GM19043 (cell line): ENCODE data around the gene YPEL3.

Experiments
- ATAC-seq: cut with Tn5 transposase; IDR thresholded peaks from one replicate; pipeline ENCODE4 v1.9.1; 2021; ENCODE audit warnings: low read depth; ENCODE audit not compliant: unreplicated experiment

The YPEL3 gene

DNA sequence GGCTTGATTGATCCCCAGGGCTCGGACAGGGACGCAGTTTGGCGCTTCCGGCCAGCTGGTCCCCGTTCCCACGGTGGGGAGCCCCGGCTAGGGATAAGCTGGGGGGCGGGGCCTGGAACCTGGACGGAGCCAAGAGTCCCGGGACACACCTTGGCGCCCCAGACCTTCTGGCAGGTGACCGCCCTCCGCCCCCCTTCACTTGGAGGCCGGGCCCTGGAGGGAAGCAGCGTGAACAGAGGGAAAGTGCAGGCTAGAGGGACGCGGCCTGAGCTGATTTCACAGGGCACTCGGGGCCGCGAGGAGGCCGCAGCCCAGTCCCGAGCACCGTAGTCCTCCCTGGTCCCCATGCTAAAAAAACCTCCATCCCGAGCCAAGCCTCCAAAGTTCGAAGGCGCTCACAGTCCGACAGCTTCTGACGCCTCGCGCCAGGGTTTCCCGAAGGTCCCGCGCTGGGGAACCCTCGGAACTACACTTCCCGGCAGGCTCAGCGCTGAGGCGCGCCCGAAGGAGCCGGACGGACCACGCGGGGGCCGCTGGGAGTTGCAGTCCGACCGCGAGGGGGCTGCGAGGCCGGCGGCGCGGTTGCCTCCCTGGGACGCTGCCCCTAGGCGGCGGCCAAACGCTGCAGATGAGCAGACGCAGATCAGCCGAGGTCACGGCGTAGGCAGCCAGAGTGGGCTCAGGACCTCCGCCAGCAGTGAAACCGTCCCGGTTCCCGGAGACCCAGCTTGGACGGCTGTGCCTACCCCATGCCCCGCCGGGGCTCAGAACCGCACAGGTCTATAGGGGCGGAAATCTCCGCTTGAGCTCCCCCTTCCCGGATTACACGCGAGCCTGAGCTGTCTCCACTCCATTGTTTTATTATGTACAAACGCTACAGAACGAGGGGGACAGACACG lies 4.3 kb downstream of the YPEL3 start, which contains the start of gene TBX6:
Gene TBX6, minus strand, starts transcription at position 451 of the 899 bp plus-strand sequence. CDS start 731 bp downstream, outside the sequence.
- peak; percentile 65 for ATAC-seq

- no peak for ATAC-seq
These were observed 5.2 kb downstream of the YPEL3 start for GRCh38 chr16:30090610-30091331.

GRCh38 chr16:30088832-30089624 lies 7.0 kb downstream of the YPEL3 start:
- no peak for ATAC-seq

DNA sequence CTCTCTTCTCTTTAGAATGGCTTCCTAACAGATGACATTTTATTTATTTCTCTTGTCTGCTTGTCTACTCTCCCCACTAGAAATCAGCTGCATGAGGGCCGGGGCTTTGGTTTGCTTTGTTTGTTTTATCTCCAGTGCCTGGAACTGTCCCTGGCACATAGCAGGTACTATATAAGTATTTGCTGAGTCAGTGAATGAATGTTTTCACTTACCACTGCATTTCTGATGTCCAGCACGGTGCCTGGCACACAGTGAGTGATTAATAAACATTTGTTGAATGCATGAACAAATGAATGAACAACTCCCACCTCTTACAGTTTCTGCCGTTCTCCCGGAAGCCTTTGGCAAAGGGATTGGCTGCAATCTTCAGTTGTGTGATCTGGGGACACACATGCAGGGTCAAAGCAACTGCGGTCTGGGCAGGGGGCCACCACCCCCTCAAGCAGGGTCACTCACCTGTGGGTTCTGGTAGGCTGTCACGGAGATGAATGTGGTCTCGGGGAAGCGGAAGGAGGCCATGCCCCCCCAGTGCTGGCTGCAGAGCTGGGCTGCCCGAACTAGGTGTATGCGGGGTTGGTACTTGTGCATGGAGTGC lies 7.7 kb downstream of the YPEL3 start:
- ATAC-seq = no peak

DNA sequence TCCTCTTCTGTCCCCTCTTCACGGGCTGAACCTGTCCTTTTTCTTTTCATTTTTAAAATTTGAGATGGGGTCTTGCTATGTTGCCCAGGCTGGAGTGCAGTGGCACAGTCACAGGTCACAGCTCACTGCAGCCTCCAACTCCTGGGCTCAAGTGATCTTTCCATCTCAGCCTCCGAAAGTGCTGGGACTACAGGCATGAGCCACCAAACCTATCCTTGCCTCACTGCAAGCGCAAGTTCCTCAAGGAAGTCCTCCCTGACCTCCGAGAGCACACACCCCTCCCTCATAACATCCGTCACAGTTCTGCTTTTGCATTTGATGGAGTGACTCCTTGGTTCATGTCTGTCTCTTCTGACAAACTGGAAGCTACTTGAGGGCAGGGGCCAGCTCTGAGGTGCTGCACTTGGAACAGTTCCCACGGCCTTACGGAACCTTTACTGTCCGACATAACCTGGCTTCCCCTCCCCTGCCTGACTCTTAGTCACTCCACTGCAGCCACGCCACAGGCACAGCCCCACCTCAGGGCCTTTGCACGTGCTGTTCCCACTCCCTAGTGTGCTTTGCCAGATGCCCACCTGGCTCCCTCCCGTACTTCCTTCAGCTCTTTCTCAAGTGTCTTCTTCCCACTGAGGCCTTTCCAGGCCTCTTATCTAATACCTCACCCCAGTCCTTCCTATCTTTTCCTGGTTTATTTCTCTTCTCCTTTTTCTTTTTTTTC lies 8.7 kb downstream of the YPEL3 start:
- no peak for ATAC-seq

DNA sequence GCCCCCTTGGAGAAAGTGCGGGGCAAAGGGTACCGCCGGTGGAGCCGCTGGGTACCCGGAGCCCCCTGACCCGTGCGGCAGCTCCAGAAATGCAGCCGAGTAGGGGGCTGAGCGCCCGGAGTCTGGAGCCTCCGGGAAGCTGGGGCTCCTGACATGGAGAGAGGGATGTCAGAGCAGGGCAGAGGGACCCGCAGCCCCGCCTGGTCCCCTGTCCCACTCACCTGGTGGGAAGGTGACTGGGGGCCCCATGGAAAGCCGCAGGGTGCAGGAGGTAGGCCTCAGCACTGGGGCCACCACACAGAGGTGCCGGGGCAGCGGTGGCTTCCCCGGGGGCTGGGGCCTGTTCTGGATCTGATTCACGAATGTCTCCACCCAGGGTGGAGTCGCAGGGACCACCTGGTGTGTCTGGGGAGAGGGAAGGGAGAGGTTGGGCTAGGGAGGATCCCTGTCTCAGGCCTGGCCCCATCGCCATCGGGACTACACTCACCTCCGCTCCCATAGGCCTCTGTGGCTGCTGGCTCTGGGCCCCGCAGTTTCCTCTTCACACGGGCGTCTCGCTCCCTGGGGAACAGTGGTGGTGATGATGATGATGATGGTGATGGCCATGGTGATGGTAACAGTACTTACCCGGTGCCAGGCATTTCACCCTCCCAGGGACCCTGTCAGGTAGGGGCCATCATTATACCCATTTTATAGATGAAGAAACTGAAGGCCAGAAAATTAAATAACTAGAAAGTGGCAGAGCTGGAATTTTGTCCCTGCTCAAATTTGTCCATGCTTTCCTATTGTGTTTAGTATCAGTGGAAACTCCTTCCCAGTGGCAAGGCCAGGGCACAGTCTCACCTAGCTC lies 9.5 kb downstream of the YPEL3 start:
- no peak for ATAC-seq

GRCh38 chr16:30085820-30086219 lies 10.2 kb downstream of the YPEL3 start:
- ATAC-seq = no peak

DNA sequence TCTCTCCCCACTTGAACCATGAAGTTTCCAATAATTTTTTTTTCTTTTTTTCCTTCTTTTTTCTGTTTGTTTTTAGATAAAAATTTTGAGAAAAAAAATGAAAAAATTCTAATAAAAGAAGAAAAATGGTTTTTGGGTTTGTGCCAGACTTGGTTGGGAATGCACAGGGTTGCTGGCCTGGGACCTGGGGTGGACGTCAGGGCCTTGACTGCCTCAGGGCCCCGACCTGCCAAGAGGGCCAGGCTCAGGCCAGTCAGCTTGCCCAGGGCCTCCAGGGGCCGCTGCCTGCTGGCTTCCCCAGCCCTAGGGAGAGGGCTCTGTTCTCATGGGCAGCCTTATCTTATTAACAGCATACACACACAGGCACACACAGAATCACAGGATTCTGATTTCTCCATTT lies 10.8 kb downstream of the YPEL3 start:
- ATAC-seq = no peak

DNA sequence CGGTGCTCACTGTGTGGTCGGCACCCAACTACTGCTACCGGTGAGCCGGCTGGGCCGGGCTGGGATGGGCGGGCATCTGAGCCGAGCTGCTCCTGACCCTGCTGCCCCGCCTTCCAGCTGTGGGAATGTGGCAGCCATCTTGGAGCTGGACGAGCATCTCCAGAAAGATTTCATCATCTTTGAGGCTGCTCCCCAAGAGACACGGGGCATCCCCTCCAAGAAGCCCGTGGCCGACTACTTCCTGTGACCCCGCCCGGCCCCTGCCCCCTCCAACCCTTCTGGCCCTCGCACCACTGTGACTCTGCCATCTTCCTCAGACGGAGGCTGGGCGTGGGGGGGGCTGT lies 11.2 kb downstream of the YPEL3 start:
- ATAC-seq = no peak

- no peak for ATAC-seq
These were observed 11.8 kb downstream of the YPEL3 start for GRCh38 chr16:30084096-30084815.

DNA sequence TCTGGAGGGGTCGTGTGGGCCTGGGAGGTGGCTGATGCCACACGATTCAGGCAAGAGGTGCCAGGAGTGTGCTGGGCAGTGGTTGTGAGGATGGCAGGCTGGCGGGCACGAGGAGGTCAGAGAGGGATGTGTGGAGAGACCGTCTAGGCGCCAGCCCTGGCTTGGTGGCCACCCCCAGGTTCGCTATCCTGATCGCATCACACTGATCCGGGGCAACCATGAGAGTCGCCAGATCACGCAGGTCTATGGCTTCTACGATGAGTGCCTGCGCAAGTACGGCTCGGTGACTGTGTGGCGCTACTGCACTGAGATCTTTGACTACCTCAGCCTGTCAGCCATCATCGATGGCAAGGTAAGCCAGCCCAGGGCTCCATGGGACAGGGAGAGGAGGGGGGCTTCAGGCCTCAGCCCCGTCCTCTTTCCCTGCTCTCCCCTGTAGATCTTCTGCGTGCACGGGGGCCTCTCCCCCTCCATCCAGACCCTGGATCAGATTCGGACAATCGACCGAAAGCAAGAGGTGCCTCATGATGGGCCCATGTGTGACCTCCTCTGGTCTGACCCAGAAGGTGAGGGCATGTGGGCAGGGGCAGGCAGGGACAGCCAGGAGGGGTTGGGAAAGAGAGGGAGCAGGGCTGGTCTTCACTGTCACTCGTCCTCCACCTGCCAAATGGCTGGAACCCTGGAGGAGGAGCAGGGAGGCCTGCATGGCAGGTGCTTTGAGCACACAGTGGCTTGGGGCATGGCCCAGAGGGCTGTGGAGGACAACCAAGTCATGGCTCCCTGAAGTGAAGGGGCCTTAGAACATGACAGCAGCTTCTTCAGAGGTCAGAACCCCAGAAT lies 12.6 kb downstream of the YPEL3 start:
- no peak for ATAC-seq

DNA sequence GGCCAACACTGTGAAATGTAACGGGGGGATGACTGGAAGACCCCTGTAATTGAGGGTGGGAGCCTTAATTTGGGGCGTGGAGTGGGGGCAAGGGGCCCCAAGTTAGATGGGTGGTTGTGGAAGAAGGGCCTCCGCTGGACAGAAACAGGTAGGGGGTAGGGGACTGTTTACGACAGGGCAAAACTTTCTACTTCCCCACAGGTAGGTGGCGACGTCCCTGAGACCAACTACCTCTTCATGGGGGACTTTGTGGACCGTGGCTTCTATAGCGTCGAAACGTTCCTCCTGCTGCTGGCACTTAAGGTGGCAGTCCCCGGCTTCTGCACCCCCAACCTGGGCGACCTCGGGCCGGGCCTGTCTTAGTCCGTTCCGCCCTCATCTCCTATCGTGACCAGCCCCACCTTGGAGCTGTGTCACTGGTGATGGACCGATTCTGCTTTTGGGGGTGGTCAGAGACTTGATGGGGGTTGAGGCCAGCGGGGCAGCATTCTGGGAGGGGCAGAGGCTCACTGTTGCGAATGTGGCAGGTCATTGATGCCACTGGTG lies 13.4 kb downstream of the YPEL3 start:
- ATAC-seq = no peak

GRCh38 chr16:30079480-30079879 lies 16.5 kb downstream of the YPEL3 start:
- no peak for ATAC-seq

DNA sequence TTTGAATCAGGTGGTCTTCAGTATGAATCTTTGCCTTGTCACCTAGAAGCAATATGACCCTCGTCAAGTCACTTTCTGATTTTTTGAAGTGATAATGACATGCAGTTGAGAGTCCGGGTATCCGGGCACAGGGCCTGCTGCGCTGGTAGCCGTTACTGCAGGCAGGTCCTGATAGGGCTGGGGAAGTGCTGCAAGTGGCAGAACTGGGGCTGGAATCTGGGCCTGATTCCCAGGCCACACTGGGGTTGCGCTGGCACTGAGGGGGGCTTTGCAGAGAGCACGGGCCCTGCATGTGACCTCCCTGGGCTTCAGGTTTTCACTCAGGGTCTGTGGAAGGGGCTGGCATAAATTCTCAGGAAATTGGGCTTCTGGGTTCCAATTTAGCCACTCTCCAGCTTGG lies 17.3 kb downstream of the YPEL3 start:
- no peak for ATAC-seq

DNA sequence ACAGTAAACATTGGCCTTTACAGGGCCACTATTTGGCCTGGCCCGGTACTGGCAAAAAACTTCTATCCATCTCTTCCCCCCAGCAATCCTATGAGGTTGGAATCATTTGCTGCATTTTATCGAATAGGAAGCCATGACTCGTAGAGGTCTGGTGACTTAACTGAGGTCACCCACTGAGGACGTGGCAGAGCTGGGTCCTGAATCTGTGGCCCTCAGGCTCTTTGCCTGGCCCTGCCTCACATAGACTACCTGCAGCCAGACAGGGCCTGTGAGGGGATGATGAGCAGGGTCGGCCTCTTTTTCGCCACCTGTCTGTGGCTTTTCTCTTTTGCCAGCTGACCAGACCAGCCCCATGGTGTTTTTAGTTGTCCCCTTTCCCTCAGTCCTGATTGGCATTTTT lies 18.4 kb downstream of the YPEL3 start:
- ATAC-seq = no peak

DNA sequence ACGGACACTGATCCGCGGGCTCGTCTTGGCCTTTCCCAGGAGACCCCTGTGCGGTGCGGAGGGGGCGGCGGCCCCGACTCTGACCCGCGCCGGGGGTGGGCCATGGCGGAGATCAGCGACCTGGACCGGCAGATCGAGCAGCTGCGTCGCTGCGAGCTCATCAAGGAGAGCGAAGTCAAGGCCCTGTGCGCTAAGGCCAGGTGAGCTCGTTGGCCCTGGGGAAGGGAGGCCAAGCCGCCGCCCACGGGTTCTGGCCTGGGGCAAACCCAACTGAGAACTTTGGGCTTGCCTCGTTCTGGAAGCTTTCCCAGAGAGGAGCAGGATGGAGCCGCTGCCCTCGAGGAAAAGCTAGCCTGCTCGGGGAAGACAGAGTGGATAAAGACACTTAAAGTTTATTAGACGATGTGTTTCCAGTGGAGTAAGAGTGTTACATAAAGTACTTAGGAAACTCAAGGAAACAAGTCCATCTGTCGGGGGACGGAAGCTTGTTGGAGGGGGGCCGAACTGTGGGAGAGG lies 19.7 kb downstream of the YPEL3 start:
- ATAC-seq = no peak
